ENCODE data around the gene RAPSN. TPM values are rescaled to one million over a fixed set of nuclear protein-coding genes. Genes with fewer than 3 reads are reported as not detected.
"Not testable (repeated sequence)": the region's sequence is repeated elsewhere in the genome, so short reads cannot be mapped to it uniquely, and the experiment has no call there.

RAPSN gene
- total RNA-seq, 2 experiments from 2014 or later, result 0.21 TPM; not detected in 1

GRCh38 chr11:47461876-47462275, 12.9 kb upstream of the RAPSN start:
- POLR2A ChIA-PET, result interaction anchor here (0.6 kb wide), 1 partner anchor 532 kb away, joined by 4 read pairs; no protein-coding TSS in a partner anchor
- CTCF ChIA-PET, result interaction anchor here (0.7 to 0.9 kb wide), 2 partner anchors 17 to 90 kb away, joined by 3 read pairs; no protein-coding TSS in a partner anchor
- H3K4me3 Mint-ChIP-seq, result no peak overlapping the region
- ATAC-seq (no peak), DNase-seq (no peak)
- intact Hi-C loops (cut with DNase I, micrococcal nuclease), result no loop called here
- no peaks in the 10 kb centered on the region for H3K27me3 Mint-ChIP-seq
- no peaks in the 10 kb centered on the region for H3K4me1 Mint-ChIP-seq
- no peak overlapping the region for H3K27ac Mint-ChIP-seq
- H3K9me3 Mint-ChIP-seq (ENCODE audit: low read depth), result no peaks in the 10 kb centered on the region
- peaks cover 7% of the 10 kb centered on the region for H3K36me3 Mint-ChIP-seq (ENCODE audit: low read depth)

- Mint-ChIP-seq H3K27me3 (no peaks in the 10 kb centered on the region), H3K4me3 (no peak overlapping the region), H3K4me1 (no peaks in the 10 kb centered on the region), H3K9me3 (ENCODE audit: low read depth) (no peaks in the 10 kb centered on the region), H3K27ac (no peak overlapping the region), H3K36me3 (ENCODE audit: low read depth) (peaks cover 5% of the 10 kb centered on the region)
- POLR2A ChIA-PET, result no interaction called here
- CTCF ChIA-PET, result interaction anchor here (0.6 to 1.0 kb wide), 2 partner anchors 52 to 1474 kb away, joined by 4 to 5 read pairs; no protein-coding TSS in a partner anchor
- intact Hi-C loops (cut with DNase I, micrococcal nuclease), result no loop called here
- ATAC-seq, result no peak
- DNase-seq, result no peak
Measured at GRCh38 chr11:47460571-47461235, 11.8 kb upstream of the RAPSN start.

GRCh38 chr11:47454258-47454671, 5.3 kb upstream of the RAPSN start:
- H3K4me3 Mint-ChIP-seq; H3K27ac Mint-ChIP-seq; H3K36me3 Mint-ChIP-seq (ENCODE audit: low read depth); H3K9me3 Mint-ChIP-seq (ENCODE audit: low read depth); H3K4me1 Mint-ChIP-seq; POLR2A ChIA-PET; H3K27me3 Mint-ChIP-seq: not testable (repeated sequence)
- CTCF ChIA-PET, result interaction anchor here (0.5 to 1.6 kb wide), 11 partner anchors 11 to 782 kb away, joined by 3 to 5 read pairs (median 3); partner anchors contain the start of genes KBTBD4, NDUFS3 and PTPMT1
- intact Hi-C loops (cut with DNase I, micrococcal nuclease), result loop anchor here (1.0 kb wide), 2 partner anchors 80 to 277 kb away; no protein-coding TSS in a partner anchor
- ATAC-seq (peak; percentile 97), DNase-seq (peak; percentile 81)

- Mint-ChIP-seq H3K4me3 (no peak overlapping the region), H3K9me3 (ENCODE audit: low read depth) (no peaks in the 10 kb centered on the region), H3K27me3 (no peaks in the 10 kb centered on the region), H3K36me3 (ENCODE audit: low read depth) (no peaks in the 10 kb centered on the region), H3K27ac (no peak overlapping the region), H3K4me1 (no peaks in the 10 kb centered on the region)
- no peak for ATAC-seq
- intact Hi-C loops (cut with DNase I, micrococcal nuclease), result no loop called here
- ChIA-PET POLR2A (interaction anchor here (0.6 kb wide), 1 partner anchor 20 kb away, joined by 5 read pairs; no protein-coding TSS in a partner anchor), CTCF (interaction anchor here (0.7 to 1.6 kb wide), 11 partner anchors 9 to 316 kb away, joined by 3 to 5 read pairs (median 4); partner anchors contain the start of genes KBTBD4, NDUFS3 and PTPMT1)
- no peak for DNase-seq
Measured at GRCh38 chr11:47453365-47453764, 4.4 kb upstream of the RAPSN start.

GRCh38 chr11:47451990-47452389, 3.1 kb upstream of the RAPSN start:
- Mint-ChIP-seq H3K27me3 (no peaks in the 10 kb centered on the region), H3K4me1 (no peaks in the 10 kb centered on the region), H3K9me3 (ENCODE audit: low read depth) (no peaks in the 10 kb centered on the region), H3K27ac (no peak overlapping the region), H3K36me3 (ENCODE audit: low read depth) (no peaks in the 10 kb centered on the region), H3K4me3 (no peak overlapping the region)
- intact Hi-C loops (cut with DNase I, micrococcal nuclease), result no loop called here
- ATAC-seq (no peak), DNase-seq (no peak)
- POLR2A ChIA-PET, result no interaction called here
- CTCF ChIA-PET, result interaction anchor here (0.7 to 1.6 kb wide), 3 partner anchors 20 to 177 kb away, joined by 3 to 4 read pairs (median 3); no protein-coding TSS in a partner anchor

GRCh38 chr11:47451436-47451835, 2.5 kb upstream of the RAPSN start:
- H3K4me1 Mint-ChIP-seq, result no peaks in the 10 kb centered on the region
- no peak overlapping the region for H3K4me3 Mint-ChIP-seq
- intact Hi-C loops (cut with DNase I, micrococcal nuclease), result no loop called here
- H3K27me3 Mint-ChIP-seq, result no peaks in the 10 kb centered on the region
- POLR2A ChIA-PET, result no interaction called here
- CTCF ChIA-PET, result interaction anchor here (0.7 to 0.8 kb wide), 2 partner anchors 21 to 176 kb away, joined by 3 read pairs; no protein-coding TSS in a partner anchor
- no peaks in the 10 kb centered on the region for H3K9me3 Mint-ChIP-seq (ENCODE audit: low read depth)
- no peaks in the 10 kb centered on the region for H3K36me3 Mint-ChIP-seq (ENCODE audit: low read depth)
- DNase-seq (no peak), ATAC-seq (no peak)
- no peak overlapping the region for H3K27ac Mint-ChIP-seq

GRCh38 chr11:47449541-47449940, 605 bp upstream of the RAPSN start:
- intact Hi-C loops (cut with DNase I, micrococcal nuclease), result no loop called here
- no peaks in the 10 kb centered on the region for H3K36me3 Mint-ChIP-seq (ENCODE audit: low read depth)
- no peaks in the 10 kb centered on the region for H3K9me3 Mint-ChIP-seq (ENCODE audit: low read depth)
- ChIA-PET CTCF (interaction anchor here (0.7 kb wide), 1 partner anchor 18 kb away, joined by 3 read pairs; no protein-coding TSS in a partner anchor), POLR2A (interaction anchor here (0.6 kb wide), 1 partner anchor 709 kb away, joined by 3 read pairs; no protein-coding TSS in a partner anchor)
- H3K27me3 Mint-ChIP-seq, result no peaks in the 10 kb centered on the region
- ATAC-seq, result no peak
- H3K27ac Mint-ChIP-seq, result no peak overlapping the region
- H3K4me3 Mint-ChIP-seq, result no peak overlapping the region
- H3K4me1 Mint-ChIP-seq, result no peaks in the 10 kb centered on the region
- no peak for DNase-seq

GRCh38 chr11:47447906-47448305, 1.0 kb downstream of the RAPSN start:
- no peaks in the 10 kb centered on the region for H3K9me3 Mint-ChIP-seq (ENCODE audit: low read depth)
- intact Hi-C loops (cut with DNase I, micrococcal nuclease), result no loop called here
- no peak for ATAC-seq
- H3K4me1 Mint-ChIP-seq, result no peaks in the 10 kb centered on the region
- POLR2A ChIA-PET, result interaction anchor here (0.6 kb wide), 1 partner anchor 64 kb away, joined by 11 read pairs; no protein-coding TSS in a partner anchor
- no peak overlapping the region for H3K4me3 Mint-ChIP-seq
- DNase-seq, result no peak
- H3K36me3 Mint-ChIP-seq (ENCODE audit: low read depth), result no peaks in the 10 kb centered on the region
- no peak overlapping the region for H3K27ac Mint-ChIP-seq
- CTCF ChIA-PET, result interaction anchor here (1.4 kb wide), 1 partner anchor 74 kb away, joined by 3 read pairs; no protein-coding TSS in a partner anchor
- no peaks in the 10 kb centered on the region for H3K27me3 Mint-ChIP-seq

GRCh38 chr11:47446833-47447232, 2.1 kb downstream of the RAPSN start:
- ATAC-seq (no peak), DNase-seq (no peak)
- H3K27me3 Mint-ChIP-seq, result no peaks in the 10 kb centered on the region
- no peak overlapping the region for H3K27ac Mint-ChIP-seq
- H3K4me1 Mint-ChIP-seq, result no peaks in the 10 kb centered on the region
- ChIA-PET CTCF (no interaction called here), POLR2A (no interaction called here)
- no peak overlapping the region for H3K4me3 Mint-ChIP-seq
- H3K9me3 Mint-ChIP-seq (ENCODE audit: low read depth), result no peaks in the 10 kb centered on the region
- intact Hi-C loops (cut with DNase I, micrococcal nuclease), result no loop called here
- no peaks in the 10 kb centered on the region for H3K36me3 Mint-ChIP-seq (ENCODE audit: low read depth)

- H3K9me3 Mint-ChIP-seq (ENCODE audit: low read depth), result no peaks in the 10 kb centered on the region
- H3K27me3 Mint-ChIP-seq, result no peaks in the 10 kb centered on the region
- ChIA-PET POLR2A (no interaction called here), CTCF (interaction anchor here (0.6 to 1.0 kb wide), 4 partner anchors 32 to 449 kb away, joined by 3 read pairs; no protein-coding TSS in a partner anchor)
- ATAC-seq, result no peak
- H3K4me3 Mint-ChIP-seq, result no peak overlapping the region
- intact Hi-C loops (cut with DNase I, micrococcal nuclease), result no loop called here
- no peaks in the 10 kb centered on the region for H3K4me1 Mint-ChIP-seq
- no peak for DNase-seq
- no peak overlapping the region for H3K27ac Mint-ChIP-seq
- no peaks in the 10 kb centered on the region for H3K36me3 Mint-ChIP-seq (ENCODE audit: low read depth)
Measured at GRCh38 chr11:47445840-47446239, 3.1 kb downstream of the RAPSN start.

- POLR2A ChIA-PET, result no interaction called here
- Mint-ChIP-seq H3K9me3 (ENCODE audit: low read depth) (no peaks in the 10 kb centered on the region), H3K4me3 (no peak overlapping the region), H3K27ac (no peak overlapping the region), H3K36me3 (ENCODE audit: low read depth) (no peaks in the 10 kb centered on the region), H3K27me3 (no peaks in the 10 kb centered on the region), H3K4me1 (no peaks in the 10 kb centered on the region)
- no peak for ATAC-seq
- intact Hi-C loops (cut with DNase I, micrococcal nuclease), result no loop called here
- CTCF ChIA-PET, result interaction anchor here (0.8 to 1.0 kb wide), 2 partner anchors 9 to 409 kb away, joined by 3 to 4 read pairs; no protein-coding TSS in a partner anchor
- no peak for DNase-seq
Measured at GRCh38 chr11:47443817-47444216, 5.1 kb downstream of the RAPSN start.
